Activated T-helper 1 cell treated with anti-CD3 and anti-CD28 coated beads, Interleukin-12 subunit alpha, Interleukin-12 subunit beta, Interleukin-2, Interleukin-4 antibody, amounts not matched to agents 30 ng/mL and 10 ng/mL and 1 ng/mL, durations not matched to agents 14 hours and 24 hours and 36 hours (primary cell): ENCODE data around the gene KRTAP5-7. TPM values are rescaled to one million over a fixed set of nuclear protein-coding genes. Genes with fewer than 3 reads are reported as not detected.
"Not testable (repeated sequence)": the region's sequence is repeated elsewhere in the genome, so short reads cannot be mapped to it uniquely, and the experiment has no call there.

Experiments used
- DNase-seq: peaks from one replicate; pipeline ENCODE4 v3.0.0; 2021; ENCODE audit warnings: low spot score
- H3K27ac Mint-ChIP-seq: one replicate; pipeline ENCODE4 v1.8.0; 2021; ENCODE audit warnings: mild to moderate bottlenecking, mixed read lengths
- H3K27me3 Mint-ChIP-seq: one replicate; pipeline ENCODE4 v1.8.0; 2022; ENCODE audit warnings: mild to moderate bottlenecking, moderate library complexity, mixed read lengths; ENCODE audit not compliant: insufficient read depth
- H3K36me3 Mint-ChIP-seq: one replicate; pipeline ENCODE4 v1.8.0; 2021; ENCODE audit warnings: low read depth, mixed read lengths
- H3K4me1 Mint-ChIP-seq: one replicate; pipeline ENCODE4 v1.8.0; 2021; ENCODE audit warnings: low read depth, mixed read lengths
- H3K4me3 Mint-ChIP-seq: one replicate; pipeline ENCODE4 v1.8.0; 2021; ENCODE audit warnings: mild to moderate bottlenecking, moderate library complexity, mixed read lengths
- H3K9me3 Mint-ChIP-seq: one replicate; pipeline ENCODE4 v1.8.0; 2021; ENCODE audit warnings: mixed read lengths
- intact Hi-C: fragments of 100-400 bp; cut with micrococcal nuclease; formaldehyde crosslinking; loops from one replicate; pipeline ENCODE4 v1.15.1; 2024
- total RNA-seq: library from RNA; stranded (reverse); gene quantifications from 2 replicates; pipeline ENCODE4 v1.2.3, GENCODE V29; 2022

Gene KRTAP5-7
- total RNA-seq, 1 donor from 2014 or later = 0.23 TPM

- H3K36me3 Mint-ChIP-seq, DNase-seq, intact Hi-C loops, H3K27me3 Mint-ChIP-seq, H3K27ac Mint-ChIP-seq, H3K4me3 Mint-ChIP-seq, H3K9me3 Mint-ChIP-seq: not testable (repeated sequence)
- H3K4me1 Mint-ChIP-seq = peaks cover 19% of the 10 kb centered on the region
These were observed 49.8 kb downstream of the KRTAP5-7 start for GRCh38 chr11:71576688-71577465.

- H3K4me1 Mint-ChIP-seq = peaks cover 20% of the 10 kb centered on the region
- no peaks in the 10 kb centered on the region for H3K9me3 Mint-ChIP-seq
- no peak overlapping the region for H3K4me3 Mint-ChIP-seq
- H3K27ac Mint-ChIP-seq = no peak overlapping the region
- no peaks in the 10 kb centered on the region for H3K36me3 Mint-ChIP-seq
- peaks cover 8% of the 10 kb centered on the region for H3K27me3 Mint-ChIP-seq
- no peak for DNase-seq
- intact Hi-C loops = loop anchor here (1.0 kb wide), 1 partner anchor 9 kb away; no protein-coding TSS in a partner anchor
These were observed 50.5 kb downstream of the KRTAP5-7 start for GRCh38 chr11:71577469-71578004.

Other genes with a start within 250 kb of the KRTAP5-7 start
- gene DHCR7, start 78.9 kb upstream of the KRTAP5-7 start, total RNA-seq = 100 and 106 TPM in 2 replicates
- 91.6 and 96.3 TPM in 2 replicates for gene NADSYN1, start 74.1 kb upstream of the KRTAP5-7 start, total RNA-seq
- gene KRTAP5-8, start 10.8 kb downstream of the KRTAP5-7 start, total RNA-seq = 0.17 TPM in 1 of 2 replicates, not detected in the other
- gene KRTAP5-9, start 21.2 kb downstream of the KRTAP5-7 start, total RNA-seq = not detected in 2 replicates
- gene KRTAP5-10, start 38.3 kb downstream of the KRTAP5-7 start, total RNA-seq = not detected in 2 replicates
- not detected in 2 replicates for gene KRTAP5-11, start 55.6 kb downstream of the KRTAP5-7 start, total RNA-seq